ENCODE data around the gene ORAI3.

The ORAI3 gene

DNA sequence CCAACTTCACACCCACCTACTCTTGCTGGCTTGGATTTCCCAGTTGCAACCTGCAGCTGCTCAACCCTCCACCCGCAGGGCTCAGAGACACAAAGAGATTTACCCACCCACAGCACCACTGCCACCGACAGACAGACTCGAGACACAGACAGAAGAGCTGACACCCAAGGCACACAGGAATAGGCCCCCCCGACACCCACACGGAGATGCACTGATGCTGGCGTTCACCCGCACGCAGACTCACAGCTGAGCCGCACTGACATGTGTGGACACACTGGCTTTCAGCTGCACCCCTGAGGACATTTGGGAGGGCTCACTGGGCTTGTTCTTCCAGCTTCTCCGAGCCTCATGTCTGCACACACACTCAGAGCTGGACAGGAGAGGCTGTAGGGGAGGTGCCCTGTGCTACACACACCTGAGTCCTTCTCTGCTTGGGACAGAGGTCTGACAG, 53.4 kb downstream of the ORAI3 start:
- CTCF ChIA-PET = interaction anchor here (1.0 to 1.5 kb wide), 3 partner anchors 14 to 1154 kb away, joined by 3 to 6 read pairs (median 5); partner anchors contain the start of gene HSD3B7
- TF ChIP-seq ARNT (IDR thresholded peaks at IDR 0.05) (no peak), FOXK2 (IDR thresholded peaks at IDR 0.05) (no peak), SUZ12 (IDR thresholded peaks at IDR 0.05) (no peak), L3MBTL2 (conservative IDR thresholded peaks at IDR 0.05) (no peak), FOXM1 (IDR thresholded peaks at IDR 0.05; ENCODE audit: borderline replicate concordance) (no peak), TARDBP (IDR thresholded peaks at IDR 0.05) (no peak), NFRKB (IDR thresholded peaks at IDR 0.05) (no peak), ZNF384 (IDR thresholded peaks at IDR 0.05) (no peak), CTBP1 (IDR thresholded peaks at IDR 0.05; ENCODE audit: borderline replicate concordance) (no peak), FOXA1 (IDR thresholded peaks at IDR 0.05) (no peak), ELF4 (IDR thresholded peaks at IDR 0.05) (no peak), HDGF (IDR thresholded peaks at IDR 0.05; ENCODE audit: borderline replicate concordance) (no peak), PKNOX1 (IDR thresholded peaks at IDR 0.05) (no peak), SP1 (IDR thresholded peaks at IDR 0.05) (no peak), BHLHE40 (IDR thresholded peaks at IDR 0.05; ENCODE audit: borderline replicate concordance) (no peak), LEF1 (IDR thresholded peaks at IDR 0.05; ENCODE audit: borderline replicate concordance) (no peak)
- POLR2A ChIA-PET = interaction anchor here (0.8 kb wide), 1 partner anchor 72 kb away, joined by 4 read pairs; the partner anchor contains the start of genes ZNF646 and ZNF668
- no peak for DNase-seq (ENCODE audit: extremely low spot score)

DNA sequence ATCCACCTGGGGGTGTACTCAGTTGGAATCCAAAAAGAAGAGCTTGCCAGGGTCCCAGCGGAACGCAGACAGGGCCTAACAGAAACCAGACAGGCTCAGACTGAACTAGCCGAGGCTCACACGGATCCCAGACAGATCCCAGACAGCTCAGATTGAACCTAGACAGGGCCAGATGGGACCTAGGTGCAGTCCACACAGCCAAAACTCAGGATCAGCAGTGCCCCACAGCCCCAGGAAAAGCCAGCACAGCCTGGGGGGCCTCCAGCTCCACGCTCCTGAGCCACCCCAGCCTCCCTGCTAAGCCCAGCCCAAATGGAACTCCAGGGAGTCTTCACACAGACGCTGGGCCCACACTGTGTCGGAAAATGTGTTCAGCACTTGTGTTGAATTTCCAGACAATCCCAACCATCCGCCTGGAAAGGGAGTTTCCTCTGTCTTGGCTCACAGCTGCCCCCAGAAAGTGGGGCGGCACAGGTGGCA, 54.0 kb downstream of the ORAI3 start:
- TF ChIP-seq ARNT (IDR thresholded peaks at IDR 0.05) (no peak), HDGF (IDR thresholded peaks at IDR 0.05; ENCODE audit: borderline replicate concordance) (no peak), PKNOX1 (IDR thresholded peaks at IDR 0.05) (no peak), ZNF384 (IDR thresholded peaks at IDR 0.05) (no peak), FOXA1 (IDR thresholded peaks at IDR 0.05) (no peak), NFRKB (IDR thresholded peaks at IDR 0.05) (no peak), SP1 (IDR thresholded peaks at IDR 0.05) (no peak), LEF1 (IDR thresholded peaks at IDR 0.05; ENCODE audit: borderline replicate concordance) (no peak), L3MBTL2 (conservative IDR thresholded peaks at IDR 0.05) (no peak), ELF4 (IDR thresholded peaks at IDR 0.05) (no peak), TARDBP (IDR thresholded peaks at IDR 0.05) (no peak), BHLHE40 (IDR thresholded peaks at IDR 0.05; ENCODE audit: borderline replicate concordance) (no peak), FOXK2 (IDR thresholded peaks at IDR 0.05) (no peak), CTBP1 (IDR thresholded peaks at IDR 0.05; ENCODE audit: borderline replicate concordance) (no peak), FOXM1 (IDR thresholded peaks at IDR 0.05; ENCODE audit: borderline replicate concordance) (no peak), SUZ12 (IDR thresholded peaks at IDR 0.05) (no peak)
- ChIA-PET CTCF (interaction anchor here (1.0 to 1.5 kb wide), 3 partner anchors 13 to 1155 kb away, joined by 3 to 6 read pairs (median 5); partner anchors contain the start of gene HSD3B7), POLR2A (interaction anchor here (0.6 to 0.8 kb wide), 2 partner anchors 71 to 1185 kb away, joined by 3 to 4 read pairs; partner anchors contain the start of genes ZNF646 and ZNF668)
- no peak for DNase-seq (ENCODE audit: extremely low spot score)

GRCh38 chr16:31003744-31004143, 54.9 kb downstream of the ORAI3 start:
- POLR2A ChIA-PET = no interaction called here
- CTCF ChIA-PET = interaction anchor here (1.0 to 1.5 kb wide), 3 partner anchors 12 to 452 kb away, joined by 3 to 4 read pairs (median 4); partner anchors contain the start of gene HSD3B7
- no peak for DNase-seq (ENCODE audit: extremely low spot score)
- TF ChIP-seq FOXA1 (IDR thresholded peaks at IDR 0.05) (no peak), BHLHE40 (IDR thresholded peaks at IDR 0.05; ENCODE audit: borderline replicate concordance) (no peak), L3MBTL2 (conservative IDR thresholded peaks at IDR 0.05) (no peak), SUZ12 (IDR thresholded peaks at IDR 0.05) (no peak), FOXM1 (IDR thresholded peaks at IDR 0.05; ENCODE audit: borderline replicate concordance) (no peak), NFRKB (IDR thresholded peaks at IDR 0.05) (no peak), ZNF384 (IDR thresholded peaks at IDR 0.05) (no peak)

Data from HEK293T (cell line).